Activated naive CD4-positive, alpha-beta T cell treated with anti-CD3 and anti-CD28 coated beads, Interleukin-2, amount 10 ng/mL, durations not matched to agents 7 days and 5 days (primary cell): ENCODE data around the gene IGF2BP3.

Source experiments
- CTCF ChIA-PET: fragments of 350-600 bp; sonication (Branson Sonifier 250); formaldehyde crosslinking; loops from one replicate; lab custom pipeline; 2021; ENCODE audit warnings: antibody characterized with exemption; lab: Charles Lee
- DNase-seq: peaks from one replicate; pipeline ENCODE4 v3.0.0-alpha.2; 2020
- H3K27ac Mint-ChIP-seq: one replicate; pipeline ENCODE4 v1.8.0; 2021; ENCODE audit warnings: mild to moderate bottlenecking, moderate library complexity, mixed read lengths
- H3K27me3 Mint-ChIP-seq: one replicate; pipeline ENCODE4 v1.8.0; 2021; ENCODE audit warnings: mild to moderate bottlenecking, mixed read lengths
- H3K36me3 Mint-ChIP-seq: one replicate; pipeline ENCODE4 v1.8.0; 2021; ENCODE audit warnings: mixed read lengths
- H3K4me1 Mint-ChIP-seq: one replicate; pipeline ENCODE4 v1.8.0; 2021; ENCODE audit warnings: mixed read lengths
- H3K4me3 Mint-ChIP-seq: one replicate; pipeline ENCODE4 v1.8.0; 2021; ENCODE audit warnings: mild to moderate bottlenecking, moderate library complexity, mixed read lengths
- H3K9me3 Mint-ChIP-seq: one replicate; pipeline ENCODE4 v1.8.0; 2021; ENCODE audit warnings: mixed read lengths

Gene IGF2BP3

DNA sequence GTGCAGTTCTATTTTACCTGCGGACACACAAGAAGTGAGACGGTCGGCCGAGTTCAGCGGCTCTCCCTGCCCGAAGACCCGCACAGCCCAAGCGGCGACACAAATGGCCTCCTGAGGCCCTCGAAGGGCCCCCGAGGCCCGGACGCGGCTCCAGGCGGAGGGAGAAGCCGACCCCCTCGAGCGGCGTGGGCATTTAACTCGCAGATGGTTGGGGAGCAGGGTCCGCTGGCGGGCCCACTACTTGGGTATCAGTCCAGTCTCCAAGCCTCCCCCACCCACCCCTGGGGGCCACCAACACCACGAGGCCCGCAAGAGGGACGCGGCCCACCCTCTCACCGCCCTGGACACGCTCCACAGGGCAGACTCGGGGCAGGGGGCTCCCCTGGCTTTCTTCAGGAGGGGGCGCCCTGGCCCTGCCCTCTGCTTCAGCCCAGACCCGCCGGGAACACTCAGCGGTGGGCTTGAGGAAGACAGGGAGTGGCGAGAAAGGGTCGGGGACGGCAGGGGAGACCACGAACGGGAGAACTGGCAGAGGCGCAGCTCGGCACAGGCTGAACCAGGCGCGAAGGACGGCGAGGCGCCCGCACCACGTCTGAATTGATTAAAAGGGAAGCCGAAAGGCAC is 1.7 kb downstream of the IGF2BP3 start:
- DNase-seq = no peak
- peaks cover 84% of the 10 kb centered on the region for H3K27me3 Mint-ChIP-seq
- peaks cover 4% of the 10 kb centered on the region for H3K36me3 Mint-ChIP-seq
- CTCF ChIA-PET = interaction anchor here (0.6 to 1.0 kb wide), 2 partner anchors 106 to 111 kb away, joined by 4 read pairs; no protein-coding TSS in a partner anchor
- H3K4me3 Mint-ChIP-seq = peak overlapping the region; percentile 58
- H3K9me3 Mint-ChIP-seq = no peaks in the 10 kb centered on the region
- H3K27ac Mint-ChIP-seq = peak overlapping the region; percentile 46
- peaks cover 41% of the 10 kb centered on the region for H3K4me1 Mint-ChIP-seq

DNA sequence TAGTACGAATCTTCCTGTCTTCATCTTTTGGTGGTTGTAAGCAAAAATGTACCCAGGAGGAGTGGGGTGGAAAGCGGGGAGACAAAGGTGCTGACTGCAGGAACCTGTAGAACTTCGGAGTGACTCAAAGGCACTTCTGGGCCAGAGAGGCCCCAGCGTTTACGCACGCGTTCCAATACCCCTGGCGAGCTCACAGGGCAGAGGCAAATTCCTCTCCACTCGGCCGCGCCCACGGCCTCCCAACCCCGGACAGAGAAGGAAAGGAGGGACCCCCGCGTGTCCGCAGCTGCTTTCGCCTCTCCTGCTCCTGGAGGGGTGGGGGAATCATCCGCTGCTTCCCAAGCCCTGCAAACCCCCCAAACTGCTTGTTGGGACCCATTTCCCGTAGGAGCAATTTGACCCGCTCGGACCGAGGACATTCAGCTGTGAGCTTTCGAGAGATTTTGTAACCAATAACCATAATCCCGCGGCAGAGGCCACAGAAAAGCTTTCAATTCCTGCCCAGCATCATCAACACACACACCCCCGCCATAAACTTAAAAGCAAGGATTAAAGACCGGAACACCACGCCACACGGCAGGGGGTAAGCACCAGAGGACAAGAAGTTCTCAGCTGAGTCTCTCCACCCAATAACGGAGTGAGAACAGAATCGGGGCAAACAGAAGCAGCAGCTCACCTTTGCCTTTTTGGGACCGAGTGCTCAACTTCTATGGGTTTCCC is 2.3 kb downstream of the IGF2BP3 start:
- peak; percentile 28 for DNase-seq
- peaks cover 77% of the 10 kb centered on the region for H3K27me3 Mint-ChIP-seq
- no peaks in the 10 kb centered on the region for H3K9me3 Mint-ChIP-seq

DNA sequence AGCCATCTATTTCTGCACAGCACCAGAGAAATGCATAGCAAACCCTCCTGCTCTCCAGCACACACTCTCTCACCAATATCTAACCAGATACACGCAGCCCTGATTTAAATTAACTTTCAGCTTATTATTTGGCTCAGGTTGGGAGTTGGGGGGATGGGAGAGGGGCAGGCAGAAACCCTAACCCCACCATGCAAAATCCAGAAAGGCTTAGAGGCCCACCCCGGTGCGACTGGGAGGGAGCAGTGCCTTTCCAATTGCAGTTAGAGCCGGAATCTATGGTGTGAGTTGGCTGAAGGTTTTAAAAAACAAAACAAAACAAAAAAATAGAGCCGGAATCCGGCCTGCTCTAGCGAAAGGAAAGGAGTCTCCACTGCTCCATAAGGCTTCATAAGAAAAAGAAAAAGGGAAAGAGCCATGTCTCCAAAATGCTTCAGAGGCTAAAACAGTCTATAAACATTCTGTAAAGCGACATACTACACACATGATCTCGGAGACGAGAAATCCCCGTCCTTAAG is 2.9 kb downstream of the IGF2BP3 start:
- H3K27ac Mint-ChIP-seq = no peak overlapping the region

More for the DNA sequence above, 2.3 kb downstream of the IGF2BP3 start:
- CTCF ChIA-PET = interaction anchor here (1.0 kb wide), 1 partner anchor 110 kb away, joined by 4 read pairs; no protein-coding TSS in a partner anchor
- H3K4me1 Mint-ChIP-seq = peaks cover 38% of the 10 kb centered on the region
- peak overlapping the region; percentile 46 for H3K27ac Mint-ChIP-seq
- peaks cover 4% of the 10 kb centered on the region for H3K36me3 Mint-ChIP-seq
- H3K4me3 Mint-ChIP-seq = peak overlapping the region; percentile 58

DNA sequence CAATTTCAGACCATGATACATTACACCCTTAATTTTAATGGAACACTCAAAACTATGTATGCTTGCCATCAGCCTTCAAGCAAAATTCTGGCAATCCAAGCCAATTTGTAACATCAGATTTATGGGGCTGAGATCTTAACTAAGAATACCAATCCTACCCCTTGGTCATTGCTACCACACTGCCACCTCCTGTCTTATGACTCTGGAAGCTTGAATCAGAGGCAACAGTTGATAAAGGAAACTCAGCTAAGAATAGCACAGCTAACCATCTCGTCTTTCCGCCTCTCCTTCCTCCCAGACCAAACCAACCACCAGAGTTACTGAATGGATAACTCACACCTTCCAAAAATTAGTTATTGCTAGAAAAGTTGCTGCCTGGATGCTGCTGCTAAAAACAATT is 7.4 kb downstream of the IGF2BP3 start:
- Mint-ChIP-seq H3K4me1 (peaks cover 17% of the 10 kb centered on the region), H3K4me3 (no peak overlapping the region), H3K27ac (no peak overlapping the region), H3K27me3 (peaks cover 66% of the 10 kb centered on the region), H3K36me3 (no peaks in the 10 kb centered on the region), H3K9me3 (no peaks in the 10 kb centered on the region)
- DNase-seq = peak; percentile 25
- CTCF ChIA-PET = interaction anchor here (0.6 to 4.0 kb wide), 12 partner anchors 11 to 205 kb away, joined by 3 to 48 read pairs (median 4); no protein-coding TSS in a partner anchor

More for the DNA sequence above, 2.9 kb downstream of the IGF2BP3 start:
- CTCF ChIA-PET = interaction anchor here (1.0 kb wide), 1 partner anchor 109 kb away, joined by 4 read pairs; no protein-coding TSS in a partner anchor
- H3K4me1 Mint-ChIP-seq = peaks cover 41% of the 10 kb centered on the region
- no peaks in the 10 kb centered on the region for H3K9me3 Mint-ChIP-seq
- H3K4me3 Mint-ChIP-seq = peak overlapping the region; percentile 58
- no peak for DNase-seq
- H3K36me3 Mint-ChIP-seq = peaks cover 2% of the 10 kb centered on the region
- peaks cover 74% of the 10 kb centered on the region for H3K27me3 Mint-ChIP-seq

DNA sequence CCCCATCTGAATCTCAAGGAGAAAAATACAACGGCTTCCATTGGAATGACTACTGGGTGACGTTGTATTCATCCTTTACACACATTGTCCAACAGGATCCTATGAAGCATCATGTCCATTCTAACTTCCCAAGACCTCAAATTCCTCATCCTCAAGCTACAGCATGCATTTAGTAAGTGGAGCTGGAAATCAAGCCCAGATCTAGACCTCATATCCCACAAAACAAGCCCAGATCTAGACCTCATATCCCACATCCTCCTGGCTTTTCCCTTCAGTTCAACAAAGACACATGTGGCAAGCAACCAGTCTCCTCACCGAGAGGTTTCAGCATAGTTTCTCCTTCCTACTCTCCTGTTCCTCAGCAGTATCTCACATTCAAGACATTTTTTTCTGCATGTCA is 12.2 kb downstream of the IGF2BP3 start:
- Mint-ChIP-seq H3K36me3 (no peaks in the 10 kb centered on the region), H3K27ac (no peak overlapping the region), H3K4me3 (no peak overlapping the region), H3K27me3 (peaks cover 46% of the 10 kb centered on the region), H3K4me1 (peaks cover 7% of the 10 kb centered on the region), H3K9me3 (no peaks in the 10 kb centered on the region)
- no peak for DNase-seq
- CTCF ChIA-PET = interaction anchor here (1.1 to 1.7 kb wide), 4 partner anchors 100 to 198 kb away, joined by 3 to 5 read pairs (median 3); no protein-coding TSS in a partner anchor

DNA sequence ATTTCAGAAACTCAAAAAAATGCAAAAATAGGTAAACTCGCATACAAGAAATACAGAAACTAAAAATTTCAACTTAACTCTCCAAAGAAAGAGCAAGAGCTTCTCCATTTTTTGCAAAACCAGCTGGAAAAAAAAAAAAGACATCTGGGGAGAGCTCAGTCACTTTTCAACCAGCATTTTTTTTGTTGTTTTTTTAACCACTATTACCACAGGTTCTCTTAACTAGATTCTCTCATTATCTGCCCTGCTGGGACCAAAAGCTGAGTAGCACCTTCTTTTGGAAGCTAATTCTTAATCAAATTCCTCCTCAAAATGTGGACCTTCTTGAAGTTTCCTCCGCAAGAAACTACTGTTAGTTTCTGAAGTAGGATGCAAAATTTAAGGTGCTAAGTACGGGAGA is 14.2 kb downstream of the IGF2BP3 start:
- DNase-seq = no peak
- H3K27me3 Mint-ChIP-seq = peaks cover 45% of the 10 kb centered on the region
- no peak overlapping the region for H3K27ac Mint-ChIP-seq
- CTCF ChIA-PET = interaction anchor here (0.7 to 1.3 kb wide), 3 partner anchors 38 to 826 kb away, joined by 3 to 5 read pairs (median 3); no protein-coding TSS in a partner anchor
- H3K4me1 Mint-ChIP-seq = no peaks in the 10 kb centered on the region
- no peak overlapping the region for H3K4me3 Mint-ChIP-seq
- no peaks in the 10 kb centered on the region for H3K9me3 Mint-ChIP-seq
- H3K36me3 Mint-ChIP-seq = no peaks in the 10 kb centered on the region

DNA sequence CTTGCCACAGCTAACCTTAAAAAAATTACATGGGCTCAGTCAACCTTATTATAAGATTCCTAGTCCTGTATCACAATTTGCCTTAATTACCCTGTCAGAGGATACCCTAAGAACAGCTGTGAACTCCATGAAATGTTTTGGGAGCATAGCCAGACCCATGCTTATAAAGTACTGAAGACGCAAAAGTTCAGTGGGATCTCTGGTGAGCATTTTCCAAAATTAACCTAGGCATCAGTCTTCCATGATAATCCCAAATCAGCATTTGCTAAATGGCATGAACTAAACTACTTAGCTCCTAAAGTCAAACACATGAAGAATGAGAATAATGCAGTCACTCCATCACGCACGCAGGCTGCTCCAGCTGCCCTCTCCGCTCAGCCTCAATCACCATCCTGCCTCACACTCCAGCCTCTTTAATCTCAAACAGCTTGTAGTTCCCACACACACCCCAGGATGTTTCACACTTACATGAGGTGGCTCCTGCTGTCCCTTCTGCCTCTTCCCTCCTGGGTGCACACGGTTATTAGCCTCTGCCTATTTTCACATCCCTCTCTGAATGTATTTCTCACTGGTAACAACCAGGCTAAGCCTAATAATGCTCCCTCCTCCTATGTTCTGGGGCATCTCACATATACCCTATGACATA is 15.3 kb downstream of the IGF2BP3 start:
- Mint-ChIP-seq H3K36me3 (no peaks in the 10 kb centered on the region), H3K4me1 (no peaks in the 10 kb centered on the region), H3K9me3 (no peaks in the 10 kb centered on the region), H3K27ac (no peak overlapping the region), H3K4me3 (no peak overlapping the region), H3K27me3 (peaks cover 41% of the 10 kb centered on the region)
- CTCF ChIA-PET = no interaction called here
- DNase-seq = no peak

DNA sequence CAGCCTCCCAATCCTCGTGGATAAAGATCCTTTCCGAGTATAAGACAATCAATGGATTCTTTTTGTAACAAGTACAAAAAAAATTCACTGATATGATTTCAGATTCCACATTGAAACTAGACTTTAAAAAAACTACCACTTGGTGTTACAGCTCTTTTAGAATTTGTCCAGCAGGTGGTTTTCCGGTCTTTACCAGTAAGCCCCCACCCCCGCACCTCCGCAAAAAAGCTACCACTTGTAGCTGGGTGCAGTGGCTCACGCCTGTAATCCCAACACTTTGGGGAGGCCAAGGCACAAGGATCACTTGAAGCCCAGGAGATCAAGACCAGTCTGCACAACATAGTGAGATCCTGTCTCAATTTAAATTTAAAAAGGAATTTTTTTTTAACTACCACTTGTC is 19.8 kb downstream of the IGF2BP3 start:
- no peaks in the 10 kb centered on the region for H3K9me3 Mint-ChIP-seq
- no peaks in the 10 kb centered on the region for H3K36me3 Mint-ChIP-seq
- CTCF ChIA-PET = no interaction called here
- H3K27ac Mint-ChIP-seq = no peak overlapping the region
- no peak overlapping the region for H3K4me3 Mint-ChIP-seq
- H3K4me1 Mint-ChIP-seq = no peaks in the 10 kb centered on the region
- H3K27me3 Mint-ChIP-seq = peaks cover 46% of the 10 kb centered on the region
- DNase-seq = no peak

DNA sequence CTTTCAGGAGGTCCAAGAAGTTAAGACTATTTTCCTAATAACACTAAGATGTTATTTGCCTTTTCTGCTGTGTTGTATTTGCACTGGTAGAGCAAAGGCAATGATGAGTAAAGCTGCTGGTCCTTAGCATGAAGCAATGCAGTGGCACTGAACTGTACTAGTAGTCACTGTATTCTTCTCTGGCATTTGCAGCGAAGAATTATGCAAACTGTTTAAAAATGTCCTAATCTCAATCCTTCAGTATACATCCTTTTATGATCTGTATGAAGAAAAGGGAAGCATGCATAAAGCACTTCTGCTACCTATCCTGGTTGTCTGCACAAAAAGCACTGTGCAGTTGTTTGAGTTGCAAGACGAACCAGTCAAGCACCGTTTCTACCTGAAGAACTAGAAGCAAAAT is 20.4 kb downstream of the IGF2BP3 start:
- Mint-ChIP-seq H3K4me3 (no peak overlapping the region), H3K4me1 (no peaks in the 10 kb centered on the region), H3K36me3 (no peaks in the 10 kb centered on the region), H3K27me3 (peaks cover 41% of the 10 kb centered on the region), H3K27ac (no peak overlapping the region), H3K9me3 (no peaks in the 10 kb centered on the region)
- no peak for DNase-seq
- CTCF ChIA-PET = no interaction called here

DNA sequence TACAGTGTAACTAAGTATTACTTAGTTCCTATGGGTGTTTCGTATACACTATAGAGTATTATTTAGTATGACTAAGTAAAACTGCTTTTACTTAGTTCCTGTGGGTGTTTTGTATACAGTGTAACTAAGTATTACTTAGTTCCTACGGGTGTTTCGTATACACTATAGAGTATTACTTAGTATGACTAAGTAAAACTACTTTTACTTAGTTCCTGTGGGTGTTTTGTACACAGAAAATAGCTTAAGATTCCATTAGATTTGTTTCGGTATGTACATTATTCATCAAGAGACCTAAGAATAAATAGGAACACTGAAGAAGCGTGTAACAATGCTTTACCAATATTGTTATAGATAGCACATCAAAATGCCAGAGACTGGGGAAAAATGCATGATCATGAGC is 25.0 kb downstream of the IGF2BP3 start:
- no peaks in the 10 kb centered on the region for H3K4me1 Mint-ChIP-seq
- no peak for DNase-seq
- CTCF ChIA-PET = interaction anchor here (0.9 to 2.0 kb wide), 2 partner anchors 87 to 192 kb away, joined by 3 to 4 read pairs; no protein-coding TSS in a partner anchor
- peaks cover 40% of the 10 kb centered on the region for H3K27me3 Mint-ChIP-seq
- no peaks in the 10 kb centered on the region for H3K9me3 Mint-ChIP-seq
- H3K4me3 Mint-ChIP-seq = no peak overlapping the region
- H3K36me3 Mint-ChIP-seq = no peaks in the 10 kb centered on the region
- H3K27ac Mint-ChIP-seq = no peak overlapping the region

DNA sequence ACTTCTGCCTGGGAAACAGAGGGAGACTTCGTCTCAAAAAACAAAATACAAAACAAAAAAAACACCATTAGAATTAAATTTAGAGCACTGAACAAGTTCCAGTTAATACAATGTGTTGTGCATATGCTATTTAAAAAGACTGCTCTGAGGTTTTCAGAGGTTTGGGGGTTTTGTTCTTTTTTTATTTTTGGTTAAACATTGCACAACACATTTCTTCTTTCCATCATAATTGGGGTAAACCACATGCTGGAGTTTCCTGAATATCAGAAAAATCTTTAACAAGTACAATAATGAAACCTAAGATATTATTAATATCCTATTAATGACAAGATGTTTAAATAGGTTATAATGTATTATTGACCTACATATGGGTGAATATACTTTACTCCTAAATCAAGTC is 26.3 kb downstream of the IGF2BP3 start:
- CTCF ChIA-PET = no interaction called here

DNA sequence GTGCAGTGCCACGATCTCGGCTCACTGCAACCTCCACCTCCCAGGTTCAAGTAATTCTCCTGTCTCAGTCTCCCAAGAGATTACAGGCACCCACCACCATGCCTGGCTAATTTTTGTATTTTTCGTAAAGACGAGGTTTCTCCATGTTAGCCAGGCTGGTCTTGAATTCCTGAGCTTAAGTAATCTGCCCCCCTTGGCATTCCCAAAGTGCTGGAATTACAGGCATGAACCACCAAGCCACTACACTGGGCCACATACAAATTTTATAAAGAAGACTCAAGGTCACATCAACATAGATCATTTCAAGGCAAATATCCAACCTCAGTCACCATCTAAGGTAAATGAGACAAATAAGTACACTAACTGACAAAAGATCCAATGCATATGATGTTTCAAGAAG is 32.1 kb downstream of the IGF2BP3 start:
- no peak for DNase-seq
- CTCF ChIA-PET = no interaction called here
- no peak overlapping the region for H3K27ac Mint-ChIP-seq
- H3K9me3 Mint-ChIP-seq = no peaks in the 10 kb centered on the region
- no peaks in the 10 kb centered on the region for H3K36me3 Mint-ChIP-seq
- no peak overlapping the region for H3K4me3 Mint-ChIP-seq
- no peaks in the 10 kb centered on the region for H3K4me1 Mint-ChIP-seq
- peaks cover 5% of the 10 kb centered on the region for H3K27me3 Mint-ChIP-seq

More for the DNA sequence above, 26.3 kb downstream of the IGF2BP3 start:
- H3K27ac Mint-ChIP-seq = no peak overlapping the region
- peaks cover 33% of the 10 kb centered on the region for H3K27me3 Mint-ChIP-seq
- no peak overlapping the region for H3K4me3 Mint-ChIP-seq
- H3K9me3 Mint-ChIP-seq = no peaks in the 10 kb centered on the region
- no peaks in the 10 kb centered on the region for H3K4me1 Mint-ChIP-seq
- DNase-seq = no peak
- no peaks in the 10 kb centered on the region for H3K36me3 Mint-ChIP-seq

DNA sequence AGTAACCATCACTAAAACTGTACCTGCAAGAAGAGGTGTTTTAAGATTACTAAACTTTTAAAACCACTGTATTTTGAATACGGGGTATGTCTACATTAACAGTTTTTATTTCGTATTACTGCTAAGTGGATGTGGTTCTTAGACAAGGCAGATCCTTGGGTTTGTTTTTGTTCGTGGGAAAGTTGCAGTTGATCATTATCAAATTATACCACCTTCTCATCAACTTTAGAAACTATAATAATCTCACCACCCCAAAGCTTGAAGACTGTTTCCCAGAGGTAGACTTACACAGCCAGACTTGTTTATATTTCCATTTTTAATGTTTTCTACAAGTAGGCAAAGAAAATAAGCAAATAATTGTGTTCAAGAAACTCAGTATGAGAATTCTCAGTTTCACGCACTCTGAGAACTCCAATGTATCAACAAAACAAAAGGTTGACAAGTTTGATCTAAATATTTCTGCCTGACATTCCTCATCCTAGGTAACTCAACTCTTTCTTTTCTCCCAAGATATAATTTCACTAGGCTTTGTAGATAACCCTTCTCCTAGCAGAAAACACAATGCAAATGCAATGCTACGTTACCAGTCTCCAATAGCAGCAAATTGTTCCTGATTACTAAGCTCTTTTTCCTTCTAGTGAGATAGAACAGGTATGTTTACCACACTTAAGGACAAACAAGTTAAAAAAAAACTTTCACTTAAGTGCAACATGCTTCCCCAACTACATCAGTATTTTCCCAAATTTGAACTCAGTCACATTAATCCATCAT is 36.0 kb downstream of the IGF2BP3 start:
- no peak for DNase-seq
- Mint-ChIP-seq H3K4me1 (no peaks in the 10 kb centered on the region), H3K9me3 (no peaks in the 10 kb centered on the region), H3K36me3 (no peaks in the 10 kb centered on the region), H3K27me3 (peaks cover 14% of the 10 kb centered on the region), H3K4me3 (no peak overlapping the region), H3K27ac (no peak overlapping the region)
- CTCF ChIA-PET = interaction anchor here (1.4 kb wide), 1 partner anchor 158 kb away, joined by 5 read pairs; no protein-coding TSS in a partner anchor
